SK-N-SH (cell line): ENCODE data around the gene ARAP2.

ENCODE experiments used
- EP300 ChIP-seq, 2 experiments: IDR thresholded peaks; 2 replicates each; pipeline versions ENCODE4 v1.4.0 to v1.6.1; 2012; ENCODE audit warnings: borderline replicate concordance in 1 of 2, low read depth in 1 of 2, low read length in 1 of 2
- GATA2 ChIP-seq: sonication (generic); formaldehyde crosslinking; IDR thresholded peaks from 2 replicates; pipeline ENCODE4 v1.5.0; 2020; ENCODE audit warnings: mild to moderate bottlenecking, missing genetic modification reagents
- JUND ChIP-seq: IDR thresholded peaks from 2 replicates; pipeline ENCODE4 v1.4.0; 2012
- TF ChIP-seq, protein P1 (sequence below): fragments of 200-600 bp; sonication (generic); IDR thresholded peaks from 2 replicates; pipeline ENCODE4 v1.6.1; 2017; ENCODE audit warnings: antibody characterized with exemption, mild to moderate bottlenecking, moderate library complexity
- TF ChIP-seq, protein P2 (sequence below): IDR thresholded peaks from 2 replicates; pipeline ENCODE4 v1.4.0; 2012; ENCODE audit warnings: low read depth, borderline replicate concordance

DNA sequence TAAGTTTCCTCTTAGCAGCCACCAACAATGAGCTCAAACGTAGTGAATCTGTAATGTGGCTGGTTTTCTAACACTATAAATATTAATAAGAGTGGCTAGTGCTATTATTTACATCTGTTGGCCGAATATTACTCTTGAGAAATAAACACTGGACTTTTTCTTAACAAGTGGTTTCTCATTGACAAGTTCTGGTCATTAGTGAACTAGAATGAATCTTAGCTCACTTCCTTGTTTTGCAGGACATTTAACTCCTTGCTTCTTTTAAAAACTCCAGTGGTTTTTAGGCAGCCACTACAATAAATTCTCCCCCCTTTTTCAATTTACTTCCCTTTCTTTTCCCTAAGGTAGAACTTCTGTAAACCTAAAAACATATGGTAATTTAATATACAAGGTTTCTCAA is 177.2 kb downstream of the ARAP2 start:
- TF ChIP-seq GATA2 (CRISPR knock-in tag) (no peak), JUND (no peak), EP300 (IDR thresholded peaks at IDR 0.05; ENCODE audit: borderline replicate concordance in 1 of 2, low read depth in 1 of 2, low read length in 1 of 2) (no peak)
- TF ChIP-seq, protein P1, sequence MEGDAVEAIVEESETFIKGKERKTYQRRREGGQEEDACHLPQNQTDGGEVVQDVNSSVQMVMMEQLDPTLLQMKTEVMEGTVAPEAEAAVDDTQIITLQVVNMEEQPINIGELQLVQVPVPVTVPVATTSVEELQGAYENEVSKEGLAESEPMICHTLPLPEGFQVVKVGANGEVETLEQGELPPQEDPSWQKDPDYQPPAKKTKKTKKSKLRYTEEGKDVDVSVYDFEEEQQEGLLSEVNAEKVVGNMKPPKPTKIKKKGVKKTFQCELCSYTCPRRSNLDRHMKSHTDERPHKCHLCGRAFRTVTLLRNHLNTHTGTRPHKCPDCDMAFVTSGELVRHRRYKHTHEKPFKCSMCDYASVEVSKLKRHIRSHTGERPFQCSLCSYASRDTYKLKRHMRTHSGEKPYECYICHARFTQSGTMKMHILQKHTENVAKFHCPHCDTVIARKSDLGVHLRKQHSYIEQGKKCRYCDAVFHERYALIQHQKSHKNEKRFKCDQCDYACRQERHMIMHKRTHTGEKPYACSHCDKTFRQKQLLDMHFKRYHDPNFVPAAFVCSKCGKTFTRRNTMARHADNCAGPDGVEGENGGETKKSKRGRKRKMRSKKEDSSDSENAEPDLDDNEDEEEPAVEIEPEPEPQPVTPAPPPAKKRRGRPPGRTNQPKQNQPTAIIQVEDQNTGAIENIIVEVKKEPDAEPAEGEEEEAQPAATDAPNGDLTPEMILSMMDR: no peak
- TF ChIP-seq, protein P2, sequence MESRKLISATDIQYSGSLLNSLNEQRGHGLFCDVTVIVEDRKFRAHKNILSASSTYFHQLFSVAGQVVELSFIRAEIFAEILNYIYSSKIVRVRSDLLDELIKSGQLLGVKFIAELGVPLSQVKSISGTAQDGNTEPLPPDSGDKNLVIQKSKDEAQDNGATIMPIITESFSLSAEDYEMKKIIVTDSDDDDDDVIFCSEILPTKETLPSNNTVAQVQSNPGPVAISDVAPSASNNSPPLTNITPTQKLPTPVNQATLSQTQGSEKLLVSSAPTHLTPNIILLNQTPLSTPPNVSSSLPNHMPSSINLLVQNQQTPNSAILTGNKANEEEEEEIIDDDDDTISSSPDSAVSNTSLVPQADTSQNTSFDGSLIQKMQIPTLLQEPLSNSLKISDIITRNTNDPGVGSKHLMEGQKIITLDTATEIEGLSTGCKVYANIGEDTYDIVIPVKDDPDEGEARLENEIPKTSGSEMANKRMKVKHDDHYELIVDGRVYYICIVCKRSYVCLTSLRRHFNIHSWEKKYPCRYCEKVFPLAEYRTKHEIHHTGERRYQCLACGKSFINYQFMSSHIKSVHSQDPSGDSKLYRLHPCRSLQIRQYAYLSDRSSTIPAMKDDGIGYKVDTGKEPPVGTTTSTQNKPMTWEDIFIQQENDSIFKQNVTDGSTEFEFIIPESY: no peak
